Testis (tissue), 3 donors: ENCODE measurements around the gene GTF2I. TPM values are rescaled to one million over a fixed set of nuclear protein-coding genes. Genes with fewer than 3 reads are reported as not detected.
A peak's percentile ranks its signal among the peaks of the same experiment; 100 is the strongest.
"Not testable (repeated sequence)": the region's sequence is repeated elsewhere in the genome, so short reads cannot be mapped to it uniquely, and the experiment has no call there.

Source experiments
- DNase-seq: peaks from one replicate; pipeline ENCODE4 v3.0.0-alpha.2; 2019
- H3K27ac ChIP-seq, 2 donors: fragments of 200-600 bp; sonication (generic); one replicate each; pipeline ENCODE4 v1.5.1; 2019
- H3K27me3 ChIP-seq: fragments of 200-600 bp; sonication (generic); one replicate; pipeline ENCODE4 v1.5.1; 2019
- H3K36me3 ChIP-seq: fragments of 200-600 bp; sonication (generic); one replicate; pipeline ENCODE4 v1.5.1; 2017; ENCODE audit warnings: low read depth; ENCODE audit errors: missing control alignments
- H3K4me1 ChIP-seq: fragments of 200-600 bp; sonication (generic); one replicate; pipeline ENCODE4 v1.5.1; 2019
- H3K4me3 ChIP-seq, 2 donors: fragments of 200-600 bp; sonication (generic); one replicate each; pipeline ENCODE4 v1.5.1; 2017 to 2019
- H3K9me3 ChIP-seq: fragments of 200-600 bp; sonication (generic); one replicate; pipeline ENCODE4 v1.5.1; 2017
- CTCF ChIP-seq, 3 experiments: fragments of 450-650 bp in 2 of 3; fragments of 200-600 bp in 1 of 3; sonication (generic) in 1 of 3; IDR thresholded peaks; one replicate each; pipeline ENCODE4 v1.5.1; 2016 to 2019; ENCODE audit warnings: antibody characterized with exemption in 3 of 3, mild to moderate bottlenecking in 2 of 3, moderate library complexity in 1 of 3
- POLR2A ChIP-seq: fragments of 450-650 bp; IDR thresholded peaks from one replicate; pipeline ENCODE4 v1.6.1; 2017; ENCODE audit warnings: antibody characterized with exemption, mild to moderate bottlenecking, moderate library complexity
- WGBS, 2 donors: methylation state at CpG; one replicate each; pipeline ENCODE4 v1.1.5; 2018; 5-methylcytosine and 5-hydroxymethylcytosine counted together
- intact Hi-C: fragments of 100-400 bp; cut with DNase I; formaldehyde crosslinking; loops from one replicate; pipeline ENCODE4 v1.15.1; 2023; ENCODE audit warnings: low total_unique reads
- polyA plus RNA-seq: library from polyadenylated mRNA; stranded (reverse); fragments of 350-450 nt; fragmentation: Illumina TruSeq; extraction: RNeasy Lipid Tissue Mini Kit (QIAGEN cat#74804); gene quantifications from one replicate; pipeline ENCODE4 v1.2.3, GENCODE V29; 2014; ENCODE audit warnings: low read depth, low replicate concordance; ENCODE audit not compliant: insufficient read depth
- total RNA-seq, 2 donors: library from RNA; depleted of rRNA; stranded (reverse); fragments of >200 nt; gene quantifications; one replicate each; pipeline ENCODE4 v1.2.3, GENCODE V29; 2016

Gene GTF2I
- total and polyA plus RNA-seq, 3 donors from 2014 or later: 83.4 to 210 (median 208) TPM

DNA sequence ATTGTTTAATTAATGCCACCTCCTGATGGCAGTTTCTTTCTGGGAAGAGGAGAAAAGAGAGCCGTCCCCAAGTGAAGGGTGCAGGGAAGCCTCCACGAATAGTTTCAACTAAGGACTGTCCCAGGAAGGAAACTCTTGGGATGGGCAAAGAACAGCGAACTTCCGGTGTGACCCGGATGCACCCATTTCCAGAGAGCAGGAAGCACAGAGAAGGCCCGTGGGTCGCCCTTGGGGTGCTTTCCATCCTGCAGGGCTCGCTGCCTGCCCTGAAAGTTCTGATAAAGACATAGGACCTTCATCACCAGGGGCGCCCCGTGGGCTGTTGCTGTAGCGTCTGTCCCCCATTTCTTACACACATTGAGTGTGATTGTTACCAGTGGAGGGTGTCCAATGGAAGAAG lies 27.0 kb downstream of the GTF2I start:
- Histone ChIP-seq H3K27me3 (no peaks in the 10 kb centered on the region), H3K4me1 (peaks cover 16% of the 10 kb centered on the region), H3K4me3 (peak overlapping the region; percentile 27 to 38), H3K9me3 (no peaks in the 10 kb centered on the region), H3K36me3 (no peaks in the 10 kb centered on the region), H3K27ac (no peak overlapping the region)
- peak; percentile 58 for DNase-seq
- no peak for TF ChIP-seq CTCF (IDR thresholded peaks at IDR 0.05)
- TF ChIP-seq POLR2A: no peak
- intact Hi-C loops: no loop called here
- WGBS, 2 donors: 66 to 72% methylated on average over 8 to 11 of the region's 11 CpGs

DNA sequence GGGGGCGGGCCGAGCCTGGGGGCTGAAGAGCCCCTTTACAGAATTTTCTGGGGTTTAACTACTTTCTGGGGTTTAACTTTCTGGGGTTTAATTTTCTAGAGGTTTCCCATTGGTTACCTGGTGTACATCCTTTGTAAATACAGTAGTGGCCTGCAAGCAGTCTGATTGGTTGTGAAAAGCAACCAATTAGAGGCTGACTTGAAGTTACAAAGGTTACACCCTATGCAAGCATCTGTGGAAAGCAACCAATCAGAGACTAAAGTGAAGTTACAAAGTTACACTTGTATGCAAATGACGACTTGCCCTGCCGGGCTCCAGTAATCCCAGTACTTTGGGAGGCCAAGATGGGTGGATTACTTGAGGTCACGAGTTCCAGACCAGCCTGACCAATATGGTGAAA lies 27.4 kb downstream of the GTF2I start:
- Histone ChIP-seq H3K27me3 (no peaks in the 10 kb centered on the region), H3K4me1 (peaks cover 16% of the 10 kb centered on the region), H3K36me3 (peaks cover 4% of the 10 kb centered on the region), H3K9me3 (no peaks in the 10 kb centered on the region), H3K27ac (peak overlapping the region; percentile 59 to 76), H3K4me3 (peak overlapping the region; percentile 27 to 38)
- WGBS, 2 donors: 60 to 62% methylated on average over 5 of the region's 5 CpGs
- peak; percentile 58 for DNase-seq
- intact Hi-C loops: no loop called here
- TF ChIP-seq POLR2A (no peak), CTCF (IDR thresholded peaks at IDR 0.05) (no peak)

DNA sequence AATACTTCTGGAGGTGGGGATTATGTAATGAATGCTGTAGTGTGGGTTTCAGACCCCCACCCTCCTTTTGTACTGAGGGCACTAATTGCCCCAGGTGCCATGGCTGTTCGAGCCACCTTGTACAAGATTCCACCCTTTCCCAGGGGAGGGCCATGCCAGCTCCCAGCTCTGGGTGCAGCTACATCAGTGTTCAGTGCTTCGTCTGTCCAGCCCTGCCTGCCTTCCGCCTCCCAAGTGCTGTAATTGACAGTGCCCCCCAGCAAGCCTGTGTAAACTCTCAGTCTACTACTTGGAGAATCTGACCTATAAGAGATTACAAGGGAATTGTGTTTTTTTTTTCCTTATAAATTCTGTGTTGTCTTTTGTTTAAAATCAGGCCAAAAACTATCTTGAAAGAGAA lies 33.0 kb downstream of the GTF2I start:
- DNase-seq: no peak
- intact Hi-C loops: no loop called here
- Histone ChIP-seq H3K9me3 (no peaks in the 10 kb centered on the region), H3K27ac (no peak overlapping the region), H3K4me3 (no peak overlapping the region), H3K4me1 (peaks cover 13% of the 10 kb centered on the region), H3K36me3 (peaks cover 4% of the 10 kb centered on the region), H3K27me3 (no peaks in the 10 kb centered on the region)
- TF ChIP-seq CTCF (IDR thresholded peaks at IDR 0.05) (no peak), POLR2A (no peak)
- 72 to 94% methylated on average over 3 of the region's 3 CpGs for WGBS, 2 donors

GRCh38 chr7:74704419-74704818 lies 46.9 kb downstream of the GTF2I start:
- 93 to 100% methylated on average over 3 to 6 of the region's 6 CpGs for WGBS, 2 donors
- DNase-seq, H3K9me3 ChIP-seq, H3K27me3 ChIP-seq, H3K4me3 ChIP-seq, intact Hi-C loops, H3K4me1 ChIP-seq, H3K27ac ChIP-seq, H3K36me3 ChIP-seq: not testable (repeated sequence)

DNA sequence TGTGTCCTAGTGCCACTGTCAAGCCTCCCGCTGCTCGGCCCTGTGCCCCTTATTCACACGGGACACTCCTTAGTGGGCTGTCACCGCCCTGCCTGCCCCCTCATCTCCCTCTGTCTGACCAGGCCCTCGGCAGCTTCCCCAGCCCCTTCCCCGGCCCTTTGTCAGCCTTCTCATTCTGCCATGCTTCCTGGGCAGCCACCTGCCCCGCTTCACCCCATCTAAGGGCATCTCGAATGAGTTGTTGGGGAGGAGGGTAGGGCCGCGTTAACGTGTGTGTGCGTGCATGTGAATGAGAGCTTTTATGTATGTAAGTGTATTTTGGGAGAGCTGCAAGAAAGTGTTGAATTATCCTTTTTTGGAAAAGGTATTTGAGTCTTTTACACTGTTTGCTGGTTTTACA lies 49.7 kb downstream of the GTF2I start:
- Histone ChIP-seq H3K9me3 (no peaks in the 10 kb centered on the region), H3K4me3 (no peak overlapping the region), H3K4me1 (peaks cover 9% of the 10 kb centered on the region), H3K36me3 (peaks cover 3% of the 10 kb centered on the region), H3K27ac (no peak overlapping the region), H3K27me3 (no peaks in the 10 kb centered on the region)
- intact Hi-C loops: no loop called here
- WGBS, 2 donors: 87 to 88% methylated on average over 12 of the region's 12 CpGs
- no peak for DNase-seq
- TF ChIP-seq CTCF (IDR thresholded peaks at IDR 0.05) (no peak), POLR2A (no peak)
